ENCODE measurements around the gene ADAMTS12. TPM values are rescaled to one million over a fixed set of nuclear protein-coding genes. Genes with fewer than 3 reads are reported as not detected.

ADAMTS12 gene
- total RNA-seq, 2 experiments from 2014 or later, result not detected

- no TSS peak for BruUV-seq (replicated peaks)
- TF ChIP-seq, protein P1, sequence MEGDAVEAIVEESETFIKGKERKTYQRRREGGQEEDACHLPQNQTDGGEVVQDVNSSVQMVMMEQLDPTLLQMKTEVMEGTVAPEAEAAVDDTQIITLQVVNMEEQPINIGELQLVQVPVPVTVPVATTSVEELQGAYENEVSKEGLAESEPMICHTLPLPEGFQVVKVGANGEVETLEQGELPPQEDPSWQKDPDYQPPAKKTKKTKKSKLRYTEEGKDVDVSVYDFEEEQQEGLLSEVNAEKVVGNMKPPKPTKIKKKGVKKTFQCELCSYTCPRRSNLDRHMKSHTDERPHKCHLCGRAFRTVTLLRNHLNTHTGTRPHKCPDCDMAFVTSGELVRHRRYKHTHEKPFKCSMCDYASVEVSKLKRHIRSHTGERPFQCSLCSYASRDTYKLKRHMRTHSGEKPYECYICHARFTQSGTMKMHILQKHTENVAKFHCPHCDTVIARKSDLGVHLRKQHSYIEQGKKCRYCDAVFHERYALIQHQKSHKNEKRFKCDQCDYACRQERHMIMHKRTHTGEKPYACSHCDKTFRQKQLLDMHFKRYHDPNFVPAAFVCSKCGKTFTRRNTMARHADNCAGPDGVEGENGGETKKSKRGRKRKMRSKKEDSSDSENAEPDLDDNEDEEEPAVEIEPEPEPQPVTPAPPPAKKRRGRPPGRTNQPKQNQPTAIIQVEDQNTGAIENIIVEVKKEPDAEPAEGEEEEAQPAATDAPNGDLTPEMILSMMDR (conservative IDR thresholded peaks at IDR 0.05; ENCODE audit: low read length), result no peak
- TF ChIP-seq EZH2phosphoT487 (IDR thresholded peaks at IDR 0.05; ENCODE audit: borderline replicate concordance, low read depth, low read length), result no peak
Observed at GRCh38 chr5:33758737-33759136, 133.1 kb downstream of the ADAMTS12 start.

DNA sequence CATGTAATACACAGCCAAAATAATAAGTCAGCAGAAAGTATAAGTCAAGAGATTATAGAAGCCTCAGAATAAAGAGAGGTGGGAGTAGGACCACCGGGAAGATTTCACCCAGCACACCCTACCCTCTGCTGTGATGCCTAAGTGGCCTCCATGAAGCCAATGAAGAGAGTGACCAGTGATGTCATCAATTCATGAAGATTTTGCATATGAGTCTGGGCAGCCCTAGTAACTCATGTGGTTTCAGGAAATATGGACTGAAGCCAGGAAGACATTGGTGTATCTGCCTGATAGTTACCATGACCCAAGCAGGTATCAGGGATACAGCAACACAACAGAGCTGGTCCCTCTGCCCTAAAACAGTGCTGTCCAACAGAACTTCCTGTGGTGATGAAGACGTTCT is 135.3 kb downstream of the ADAMTS12 start:
- no peaks in the 10 kb centered on the region for H3K36me3 ChIP-seq (ENCODE audit: insufficient read depth, low read length)
- H2AFZ ChIP-seq (ENCODE audit: low read length), result no peak overlapping the region
- no peaks in the 10 kb centered on the region for H3K79me2 ChIP-seq (ENCODE audit: insufficient read depth, low read depth, low read length)
- POLR2A ChIA-PET, result no interaction called here
- no peaks in the 10 kb centered on the region for H4K20me1 ChIP-seq (ENCODE audit: insufficient read depth, low read length)
- no TSS peak for BruUV-seq (replicated peaks)
- DNase-seq (ENCODE audit: low spot score), result no peak
- no peak overlapping the region for H3K27ac ChIP-seq (ENCODE audit: low read depth, low read length, poor library complexity, severe bottlenecking)
- no peak overlapping the region for H3K4me2 ChIP-seq (ENCODE audit: low read length)
- intact Hi-C loops (cut with micrococcal nuclease; ENCODE audit: unreplicated experiment), result no loop called here
- no peaks in the 10 kb centered on the region for H3K4me1 ChIP-seq (ENCODE audit: insufficient read depth, low read length, poor library complexity, severe bottlenecking)
- no peaks in the 10 kb centered on the region for H3K9me2 ChIP-seq (ENCODE audit: insufficient read depth, low read length)
- TF ChIP-seq, protein P1 (conservative IDR thresholded peaks at IDR 0.05; ENCODE audit: low read length), result no peak
- TF ChIP-seq EZH2phosphoT487 (IDR thresholded peaks at IDR 0.05; ENCODE audit: borderline replicate concordance, low read depth, low read length), result no peak
- H3K9me3 ChIP-seq (ENCODE audit: low read length), result no peaks in the 10 kb centered on the region
- H3K4me3 ChIP-seq (ENCODE audit: low read depth, low read length, poor library complexity, severe bottlenecking), result no peak overlapping the region
- CTCF ChIA-PET (ENCODE audit: unreplicated experiment), result no interaction called here

More at GRCh38 chr5:33758737-33759136, 133.1 kb downstream of the ADAMTS12 start:
- no peaks in the 10 kb centered on the region for H3K9me2 ChIP-seq (ENCODE audit: insufficient read depth, low read length)
- DNase-seq (ENCODE audit: low spot score), result no peak
- no peaks in the 10 kb centered on the region for H3K4me1 ChIP-seq (ENCODE audit: insufficient read depth, low read length, poor library complexity, severe bottlenecking)
- H3K27ac ChIP-seq (ENCODE audit: low read depth, low read length, poor library complexity, severe bottlenecking), result no peak overlapping the region
- POLR2A ChIA-PET, result no interaction called here
- no peaks in the 10 kb centered on the region for H4K20me1 ChIP-seq (ENCODE audit: insufficient read depth, low read length)
- no peak overlapping the region for H2AFZ ChIP-seq (ENCODE audit: low read length)
- H3K9me3 ChIP-seq (ENCODE audit: low read length), result no peaks in the 10 kb centered on the region
- H3K79me2 ChIP-seq (ENCODE audit: insufficient read depth, low read depth, low read length), result no peaks in the 10 kb centered on the region
- CTCF ChIA-PET (ENCODE audit: unreplicated experiment), result no interaction called here
- no peak overlapping the region for H3K4me3 ChIP-seq (ENCODE audit: low read depth, low read length, poor library complexity, severe bottlenecking)
- no peak overlapping the region for H3K4me2 ChIP-seq (ENCODE audit: low read length)
- H3K36me3 ChIP-seq (ENCODE audit: insufficient read depth, low read length), result no peaks in the 10 kb centered on the region
- intact Hi-C loops (cut with micrococcal nuclease; ENCODE audit: unreplicated experiment), result no loop called here

DNA sequence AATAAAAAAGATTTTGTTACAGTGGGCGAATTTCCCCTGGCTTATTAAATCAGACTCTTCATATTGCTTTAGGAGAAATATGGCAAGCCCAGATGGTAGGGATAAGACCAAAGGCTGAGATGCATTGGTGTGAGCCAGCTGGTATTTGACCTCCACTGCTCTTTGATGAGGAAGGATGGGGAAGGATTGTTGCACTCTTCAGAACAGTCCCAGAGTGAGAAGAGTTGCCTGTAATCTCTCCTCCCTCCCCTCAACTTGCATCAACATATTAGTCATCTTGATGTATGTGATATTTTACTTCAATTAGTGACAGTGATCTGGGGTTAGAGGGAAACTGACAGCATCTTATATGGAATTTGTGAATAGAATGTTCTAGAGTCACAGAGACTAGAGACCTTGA is 136.6 kb downstream of the ADAMTS12 start:
- H3K4me1 ChIP-seq (ENCODE audit: insufficient read depth, low read length, poor library complexity, severe bottlenecking), result no peaks in the 10 kb centered on the region
- H3K4me3 ChIP-seq (ENCODE audit: low read depth, low read length, poor library complexity, severe bottlenecking), result no peak overlapping the region
- no peak overlapping the region for H2AFZ ChIP-seq (ENCODE audit: low read length)
- CTCF ChIA-PET (ENCODE audit: unreplicated experiment), result no interaction called here
- BruUV-seq (replicated peaks), result no TSS peak
- H3K27ac ChIP-seq (ENCODE audit: low read depth, low read length, poor library complexity, severe bottlenecking), result no peak overlapping the region
- TF ChIP-seq, protein P1 (conservative IDR thresholded peaks at IDR 0.05; ENCODE audit: low read length), result no peak
- TF ChIP-seq EZH2phosphoT487 (IDR thresholded peaks at IDR 0.05; ENCODE audit: borderline replicate concordance, low read depth, low read length), result no peak
- POLR2A ChIA-PET, result no interaction called here
- H3K9me3 ChIP-seq (ENCODE audit: low read length), result no peaks in the 10 kb centered on the region
- H3K4me2 ChIP-seq (ENCODE audit: low read length), result no peak overlapping the region
- no peak for DNase-seq (ENCODE audit: low spot score)
- no peaks in the 10 kb centered on the region for H3K36me3 ChIP-seq (ENCODE audit: insufficient read depth, low read length)
- H3K79me2 ChIP-seq (ENCODE audit: insufficient read depth, low read depth, low read length), result no peaks in the 10 kb centered on the region
- intact Hi-C loops (cut with micrococcal nuclease; ENCODE audit: unreplicated experiment), result no loop called here
- no peaks in the 10 kb centered on the region for H3K9me2 ChIP-seq (ENCODE audit: insufficient read depth, low read length)
- no peaks in the 10 kb centered on the region for H4K20me1 ChIP-seq (ENCODE audit: insufficient read depth, low read length)

Measured in OCI-LY7 (cell line).